HG03520 (cell line): ENCODE measurements around the gene KIF6.
A peak's percentile ranks its signal among the peaks of the same experiment; 100 is the strongest.

Experiments
- ATAC-seq: cut with Tn5 transposase; IDR thresholded peaks from one replicate; pipeline ENCODE4 v1.9.1; 2021; ENCODE audit warnings: mild to moderate bottlenecking, moderate library complexity; ENCODE audit not compliant: unreplicated experiment

The KIF6 gene

GRCh38 chr6:39425346-39426072 is 299.7 kb downstream of the KIF6 start:
- ATAC-seq, result no peak

- no peak for ATAC-seq
Measured at GRCh38 chr6:39424831-39425230, 300.4 kb downstream of the KIF6 start.

- ATAC-seq, result no peak
Measured at GRCh38 chr6:39422238-39422637, 303.0 kb downstream of the KIF6 start.

GRCh38 chr6:39421383-39422225 is 303.6 kb downstream of the KIF6 start:
- no peak for ATAC-seq

GRCh38 chr6:39420300-39421265 is 304.6 kb downstream of the KIF6 start:
- ATAC-seq, result no peak

GRCh38 chr6:39419607-39420006 is 305.6 kb downstream of the KIF6 start:
- ATAC-seq, result no peak

GRCh38 chr6:39417440-39417839 is 307.8 kb downstream of the KIF6 start:
- ATAC-seq, result no peak

GRCh38 chr6:39416728-39417127 is 308.5 kb downstream of the KIF6 start:
- no peak for ATAC-seq

GRCh38 chr6:39416026-39416425 is 309.2 kb downstream of the KIF6 start:
- ATAC-seq, result no peak

- no peak for ATAC-seq
Measured at GRCh38 chr6:39415482-39415881, 309.7 kb downstream of the KIF6 start.

- ATAC-seq, result no peak
Measured at GRCh38 chr6:39411465-39411864, 313.7 kb downstream of the KIF6 start.

GRCh38 chr6:39411001-39411400 is 314.2 kb downstream of the KIF6 start:
- ATAC-seq, result no peak

GRCh38 chr6:39409889-39410288 is 315.3 kb downstream of the KIF6 start:
- no peak for ATAC-seq

GRCh38 chr6:39407446-39407993 is 317.7 kb downstream of the KIF6 start:
- peak; percentile 82 for ATAC-seq

GRCh38 chr6:39404312-39404711 is 320.9 kb downstream of the KIF6 start:
- ATAC-seq, result no peak

GRCh38 chr6:39403304-39403703 is 321.9 kb downstream of the KIF6 start:
- no peak for ATAC-seq

GRCh38 chr6:39402239-39402751 is 322.9 kb downstream of the KIF6 start:
- no peak for ATAC-seq

GRCh38 chr6:39401376-39401775 is 323.8 kb downstream of the KIF6 start:
- ATAC-seq, result no peak

GRCh38 chr6:39400026-39400425 is 325.2 kb downstream of the KIF6 start:
- ATAC-seq, result no peak

GRCh38 chr6:39396854-39397253 is 328.4 kb downstream of the KIF6 start:
- no peak for ATAC-seq

GRCh38 chr6:39393075-39393474 is 332.1 kb downstream of the KIF6 start:
- no peak for ATAC-seq
